HCT116 (cell line): ENCODE measurements around the gene RANBP10. TPM values are rescaled to one million over a fixed set of nuclear protein-coding genes. Genes with fewer than 3 reads are reported as not detected.

Source experiments
- ATAC-seq: fragments of 200-7000 bp; cut with Tn5 transposase; 2 replicates; pipeline ENCODE4 v1.9.1; 2020; ENCODE audit warnings: mild to moderate bottlenecking, moderate library complexity
- BruUV-seq: library from RNA; stranded (reverse); fragments of 400-500 nt; replicated peaks from 2 replicates; lab custom pipeline; 2021; lab: Mats Ljungman, UMichigan
- CTCF ChIA-PET: fragments of 300-600 bp; sonication (Branson Sonifier 250); formaldehyde crosslinking; loops from one replicate; lab custom pipeline; 2021; ENCODE audit warnings: antibody characterized with exemption; lab: Charles Lee
- POLR2A ChIA-PET: fragments of 300-600, 350-600 bp; sonication (Branson Sonifier 250); formaldehyde crosslinking; loops from one replicate; lab custom pipeline; 2021; ENCODE audit warnings: antibody characterized with exemption; lab: Charles Lee
- RAD21 ChIA-PET, 2 experiments: fragments of 300-600 bp; sonication (Branson Sonifier 250); formaldehyde crosslinking; loops; one replicate each; lab custom pipeline; 2023; ENCODE audit warnings: low total read pairs in 2 of 2; ENCODE audit not compliant: uncharacterized antibody in 2 of 2, unreplicated experiment in 2 of 2, low non-redundant PET in 1 of 2; lab: Charles Lee
- DNase-seq: peaks from one replicate; pipeline ENCODE4 v3.0.0-alpha.2; 2010; ENCODE audit warnings: low read depth, low spot score
- H2AFZ ChIP-seq: fragments of 200-600 bp; shearing (Covaris generic), sonication (generic); 2 replicates; pipeline ENCODE4 v1.6.1; 2017; ENCODE audit warnings: low read depth, mixed run types, mixed read lengths, antibody characterized with exemption, low read length; ENCODE audit not compliant: poor library complexity, severe bottlenecking
- H3K27ac ChIP-seq: 2 replicates; pipeline ENCODE4 v1.5.1; 2012; ENCODE audit warnings: low read depth, low read length
- H3K27me3 ChIP-seq: fragments of 200-600 bp; sonication (generic); 2 replicates; pipeline ENCODE4 v1.6.1; 2016; ENCODE audit warnings: mixed run types, low read length, mixed read lengths; ENCODE audit not compliant: insufficient read depth
- H3K36me3 ChIP-seq, 2 experiments: fragments of 200-500 bp in 1 of 2; fragments of 200-600 bp in 1 of 2; sonication (Bioruptor generic) in 1 of 2; sonication (generic) in 1 of 2; 2 replicates each; pipeline versions ENCODE4 v1.5.1 to v1.6.1; 2014 to 2016; ENCODE audit warnings: low read length in 2 of 2, inconsistent platforms in 1 of 2, mixed read lengths in 1 of 2, mixed run types in 1 of 2; ENCODE audit not compliant: insufficient read depth in 2 of 2, control insufficient read depth in 1 of 2
- H3K4me1 ChIP-seq, 2 experiments: fragments of 200-600 bp in 1 of 2; sonication (generic) in 1 of 2; 2 replicates each; pipeline versions ENCODE4 v1.5.1 to v1.6.1; 2012 to 2017; ENCODE audit warnings: low read length in 2 of 2, inconsistent platforms in 1 of 2, mild to moderate bottlenecking in 1 of 2, mixed read lengths in 1 of 2, mixed run types in 1 of 2, moderate library complexity in 1 of 2; ENCODE audit not compliant: insufficient read depth in 2 of 2, control insufficient read depth in 1 of 2
- H3K4me2 ChIP-seq: fragments of 200-600 bp; sonication (generic); 2 replicates; pipeline ENCODE4 v1.6.1; 2017; ENCODE audit warnings: mixed run types, low read length, mixed read lengths
- H3K4me3 ChIP-seq, 2 experiments: fragments of 200-600 bp in 1 of 2; sonication (generic) in 1 of 2; replicated peaks in 1 of 2; 2 replicates each; pipeline ENCODE4 v1.5.1; 2011 to 2016; ENCODE audit warnings: low read length in 2 of 2, control low read depth in 1 of 2, low read depth in 1 of 2, mild to moderate bottlenecking in 1 of 2, mixed read lengths in 1 of 2, mixed run types in 1 of 2
- H3K79me2 ChIP-seq: fragments of 200-600 bp; sonication (generic); 2 replicates; pipeline ENCODE4 v1.6.1; 2017; ENCODE audit warnings: mild to moderate bottlenecking, mixed run types, low read length, moderate library complexity, mixed read lengths; ENCODE audit not compliant: insufficient read depth
- H3K9ac ChIP-seq: fragments of 200-600 bp; sonication (generic); 2 replicates; pipeline ENCODE4 v1.6.1; 2016; ENCODE audit warnings: low read length, mixed read lengths
- H3K9me2 ChIP-seq: fragments of 200-600 bp; sonication (generic), shearing (Covaris generic); 2 replicates; pipeline ENCODE4 v1.6.1; 2017; ENCODE audit warnings: mixed run types, mild to moderate bottlenecking, moderate library complexity; ENCODE audit not compliant: insufficient read depth
- H3K9me3 ChIP-seq, 2 experiments: fragments of 200-500 bp in 1 of 2; fragments of 200-600 bp in 1 of 2; sonication (Bioruptor generic) in 1 of 2; sonication (generic) in 1 of 2; 2 replicates each; pipeline ENCODE4 v1.6.1; 2014 to 2017; ENCODE audit warnings: low read length in 2 of 2, mixed read lengths in 2 of 2, inconsistent platforms in 1 of 2, low read depth in 1 of 2, mild to moderate bottlenecking in 1 of 2, mixed run types in 1 of 2, moderate library complexity in 1 of 2; ENCODE audit not compliant: control insufficient read depth in 1 of 2, insufficient read depth in 1 of 2
- H4K20me1 ChIP-seq: fragments of 200-600 bp; sonication (generic), shearing (Covaris generic); 2 replicates; pipeline ENCODE4 v1.6.1; 2017; ENCODE audit warnings: mixed run types, mild to moderate bottlenecking, moderate library complexity; ENCODE audit not compliant: insufficient read depth
- CBX3 ChIP-seq: IDR thresholded peaks from 2 replicates; pipeline ENCODE4 v1.6.1; 2012; ENCODE audit warnings: low read depth
- CEBPB ChIP-seq: IDR thresholded peaks from 2 replicates; pipeline ENCODE4 v1.6.1; 2012; ENCODE audit warnings: low read depth
- EZH2 ChIP-seq: fragments of 200-600 bp; sonication (generic); IDR thresholded peaks from 2 replicates; pipeline ENCODE4 v1.6.1; 2017; ENCODE audit warnings: antibody characterized with exemption, mixed run types
- JUND ChIP-seq: IDR thresholded peaks from 2 replicates; pipeline ENCODE4 v1.6.1; 2012
- POLR2AphosphoS5 ChIP-seq: IDR thresholded peaks from 2 replicates; pipeline ENCODE4 v1.6.1; 2011; ENCODE audit warnings: mild to moderate bottlenecking, low read depth, low read length, moderate library complexity
- RAD21 ChIP-seq: IDR thresholded peaks from 2 replicates; pipeline ENCODE4 v1.6.1; 2012; ENCODE audit warnings: low read depth, mild to moderate bottlenecking
- SIN3A ChIP-seq: IDR thresholded peaks from 2 replicates; pipeline ENCODE4 v1.6.1; 2012; ENCODE audit warnings: low read depth
- SRF ChIP-seq: IDR thresholded peaks from 2 replicates; pipeline ENCODE4 v1.6.1; 2012; ENCODE audit warnings: low read depth
- TCF7L2 ChIP-seq: IDR thresholded peaks from 2 replicates; pipeline ENCODE4 v1.7.0; 2011; ENCODE audit warnings: borderline replicate concordance, inconsistent platforms; ENCODE audit not compliant: insufficient read depth, insufficient read length; ENCODE audit errors: extremely low read depth
- YY1 ChIP-seq: IDR thresholded peaks from 2 replicates; pipeline ENCODE4 v1.6.1; 2011; ENCODE audit warnings: low read length, low read depth, moderate library complexity, mild to moderate bottlenecking; ENCODE audit not compliant: insufficient replicate concordance; ENCODE audit errors: extremely low read depth
- ZNF274 ChIP-seq: fragments of 200-500 bp; sonication (Bioruptor generic); IDR thresholded peaks from 2 replicates; pipeline ENCODE4 v1.6.1; 2014; ENCODE audit warnings: mild to moderate bottlenecking, low read depth, low read length, inconsistent platforms
- intact Hi-C: fragments of 100-400 bp; cut with micrococcal nuclease; formaldehyde crosslinking; loops from 2 replicates; pipeline ENCODE4 v1.10.0; 2022
- total RNA-seq: library from RNA; stranded (reverse); gene quantifications from one replicate; pipeline ENCODE4 v1.2.1, GENCODE V29; 2021; ENCODE audit not compliant: unreplicated experiment
- TF ChIP-seq, protein P1 (sequence below): IDR thresholded peaks from 2 replicates; pipeline ENCODE4 v1.6.1; 2012; ENCODE audit warnings: low read depth

RANBP10 gene
- total RNA-seq, 1 experiment from 2014 or later, result 16.9 TPM

DNA sequence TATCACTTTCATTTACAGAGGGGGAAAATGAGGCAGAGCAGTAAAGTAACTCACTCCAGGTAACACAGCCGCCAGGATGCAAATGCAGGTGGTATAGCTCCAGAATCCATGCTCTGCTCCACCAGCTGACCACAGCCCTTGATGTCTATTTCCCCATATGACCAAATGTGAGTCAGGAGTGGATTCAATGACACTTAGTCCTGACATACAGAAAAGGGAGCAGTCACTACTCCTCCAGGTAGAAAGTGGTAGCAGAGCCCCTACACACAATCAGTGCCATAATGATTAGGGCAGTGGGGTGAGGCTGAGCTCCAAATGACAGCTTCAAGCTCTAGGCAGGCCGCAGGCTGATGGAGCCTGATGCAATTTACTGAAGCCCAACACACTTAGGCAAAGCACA is 44.0 kb downstream of the RANBP10 start:
- ATAC-seq (no peak), DNase-seq (no peak)
- H3K27ac ChIP-seq, result no peak overlapping the region
- TF ChIP-seq, protein P1, sequence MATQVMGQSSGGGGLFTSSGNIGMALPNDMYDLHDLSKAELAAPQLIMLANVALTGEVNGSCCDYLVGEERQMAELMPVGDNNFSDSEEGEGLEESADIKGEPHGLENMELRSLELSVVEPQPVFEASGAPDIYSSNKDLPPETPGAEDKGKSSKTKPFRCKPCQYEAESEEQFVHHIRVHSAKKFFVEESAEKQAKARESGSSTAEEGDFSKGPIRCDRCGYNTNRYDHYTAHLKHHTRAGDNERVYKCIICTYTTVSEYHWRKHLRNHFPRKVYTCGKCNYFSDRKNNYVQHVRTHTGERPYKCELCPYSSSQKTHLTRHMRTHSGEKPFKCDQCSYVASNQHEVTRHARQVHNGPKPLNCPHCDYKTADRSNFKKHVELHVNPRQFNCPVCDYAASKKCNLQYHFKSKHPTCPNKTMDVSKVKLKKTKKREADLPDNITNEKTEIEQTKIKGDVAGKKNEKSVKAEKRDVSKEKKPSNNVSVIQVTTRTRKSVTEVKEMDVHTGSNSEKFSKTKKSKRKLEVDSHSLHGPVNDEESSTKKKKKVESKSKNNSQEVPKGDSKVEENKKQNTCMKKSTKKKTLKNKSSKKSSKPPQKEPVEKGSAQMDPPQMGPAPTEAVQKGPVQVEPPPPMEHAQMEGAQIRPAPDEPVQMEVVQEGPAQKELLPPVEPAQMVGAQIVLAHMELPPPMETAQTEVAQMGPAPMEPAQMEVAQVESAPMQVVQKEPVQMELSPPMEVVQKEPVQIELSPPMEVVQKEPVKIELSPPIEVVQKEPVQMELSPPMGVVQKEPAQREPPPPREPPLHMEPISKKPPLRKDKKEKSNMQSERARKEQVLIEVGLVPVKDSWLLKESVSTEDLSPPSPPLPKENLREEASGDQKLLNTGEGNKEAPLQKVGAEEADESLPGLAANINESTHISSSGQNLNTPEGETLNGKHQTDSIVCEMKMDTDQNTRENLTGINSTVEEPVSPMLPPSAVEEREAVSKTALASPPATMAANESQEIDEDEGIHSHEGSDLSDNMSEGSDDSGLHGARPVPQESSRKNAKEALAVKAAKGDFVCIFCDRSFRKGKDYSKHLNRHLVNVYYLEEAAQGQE, result no peak
- TF ChIP-seq POLR2AphosphoS5 (no peak), CBX3 (no peak), CEBPB (no peak), EZH2 (no peak), RAD21 (no peak), SRF (no peak), ZNF274 (no peak), TCF7L2 (no peak), SIN3A (no peak), JUND (no peak), YY1 (no peak)
- H3K27me3 ChIP-seq, result no peaks in the 10 kb centered on the region
- no peaks in the 10 kb centered on the region for H3K79me2 ChIP-seq
- no peaks in the 10 kb centered on the region for H3K9me3 ChIP-seq
- BruUV-seq, result no TSS peak
- RAD21 ChIA-PET, result no interaction called here
- H2AFZ ChIP-seq, result no peak overlapping the region
- intact Hi-C loops, result no loop called here
- H3K4me2 ChIP-seq, result no peak overlapping the region
- H4K20me1 ChIP-seq, result no peaks in the 10 kb centered on the region
- no peaks in the 10 kb centered on the region for H3K36me3 ChIP-seq
- CTCF ChIA-PET, result no interaction called here
- no peak overlapping the region for H3K4me3 ChIP-seq
- H3K9ac ChIP-seq, result no peak overlapping the region
- no peaks in the 10 kb centered on the region for H3K9me2 ChIP-seq
- POLR2A ChIA-PET, result no interaction called here
- H3K4me1 ChIP-seq, result peaks cover 0 to 7% of the 10 kb centered on the region in 2 experiments; a peak in 2 of 4 replicates
